Body of pancreas (tissue), 4 donors: ENCODE measurements around the gene NKX1-1.

ENCODE experiments used
- CTCF ChIP-seq, 7 experiments: fragments of 450-650 bp in 4 of 7; fragments of 200-600 bp in 3 of 7; sonication (generic) in 3 of 7; IDR thresholded peaks; one replicate each; pipeline ENCODE4 v1.5.1; 2016 to 2019; ENCODE audit warnings: antibody characterized with exemption in 7 of 7
- POLR2A ChIP-seq, 3 donors: fragments of 450-650 bp; IDR thresholded peaks; one replicate each; pipeline ENCODE4 v1.6.1; 2016; ENCODE audit warnings: antibody characterized with exemption in 3 of 3, mild to moderate bottlenecking in 2 of 3

DNA sequence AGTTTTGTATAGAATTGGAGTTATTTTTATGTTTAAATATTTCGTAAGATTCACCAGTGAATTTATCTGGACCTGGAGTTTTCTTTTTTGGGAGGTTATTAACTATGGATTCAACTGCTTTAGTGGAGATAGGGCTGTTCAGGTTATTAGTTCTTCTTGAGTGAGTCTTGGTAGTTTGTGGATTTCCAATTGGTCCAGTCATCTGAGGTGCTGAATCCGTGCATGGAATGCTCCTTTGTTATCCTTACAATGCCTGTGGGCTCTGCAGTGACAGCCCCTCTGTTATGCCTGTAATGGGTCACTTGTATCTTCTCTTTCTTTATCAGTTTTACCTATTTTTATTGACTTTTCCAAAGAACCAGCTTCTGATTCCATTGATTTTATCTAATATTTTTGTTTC is 15.4 kb upstream of the NKX1-1 start:
- no peak for TF ChIP-seq CTCF (IDR thresholded peaks at IDR 0.05)
- no peak for TF ChIP-seq POLR2A (IDR thresholded peaks at IDR 0.05)
